ENCODE data around the gene CTNNA2.

The CTNNA2 gene

GRCh38 chr2:80568011-80568410 is 1055.2 kb downstream of the CTNNA2 start:
- TF ChIP-seq, protein P1, sequence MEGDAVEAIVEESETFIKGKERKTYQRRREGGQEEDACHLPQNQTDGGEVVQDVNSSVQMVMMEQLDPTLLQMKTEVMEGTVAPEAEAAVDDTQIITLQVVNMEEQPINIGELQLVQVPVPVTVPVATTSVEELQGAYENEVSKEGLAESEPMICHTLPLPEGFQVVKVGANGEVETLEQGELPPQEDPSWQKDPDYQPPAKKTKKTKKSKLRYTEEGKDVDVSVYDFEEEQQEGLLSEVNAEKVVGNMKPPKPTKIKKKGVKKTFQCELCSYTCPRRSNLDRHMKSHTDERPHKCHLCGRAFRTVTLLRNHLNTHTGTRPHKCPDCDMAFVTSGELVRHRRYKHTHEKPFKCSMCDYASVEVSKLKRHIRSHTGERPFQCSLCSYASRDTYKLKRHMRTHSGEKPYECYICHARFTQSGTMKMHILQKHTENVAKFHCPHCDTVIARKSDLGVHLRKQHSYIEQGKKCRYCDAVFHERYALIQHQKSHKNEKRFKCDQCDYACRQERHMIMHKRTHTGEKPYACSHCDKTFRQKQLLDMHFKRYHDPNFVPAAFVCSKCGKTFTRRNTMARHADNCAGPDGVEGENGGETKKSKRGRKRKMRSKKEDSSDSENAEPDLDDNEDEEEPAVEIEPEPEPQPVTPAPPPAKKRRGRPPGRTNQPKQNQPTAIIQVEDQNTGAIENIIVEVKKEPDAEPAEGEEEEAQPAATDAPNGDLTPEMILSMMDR (IDR thresholded peaks at IDR 0.05; ENCODE audit: control insufficient read depth, insufficient read depth, low read depth, low read length, missing control alignments) = no peak
- no peak overlapping the region for H3K4me3 ChIP-seq (ENCODE audit: control insufficient read depth, low read depth, low read length)
- DNase-seq (ENCODE audit: low read depth) = no peak

DNA sequence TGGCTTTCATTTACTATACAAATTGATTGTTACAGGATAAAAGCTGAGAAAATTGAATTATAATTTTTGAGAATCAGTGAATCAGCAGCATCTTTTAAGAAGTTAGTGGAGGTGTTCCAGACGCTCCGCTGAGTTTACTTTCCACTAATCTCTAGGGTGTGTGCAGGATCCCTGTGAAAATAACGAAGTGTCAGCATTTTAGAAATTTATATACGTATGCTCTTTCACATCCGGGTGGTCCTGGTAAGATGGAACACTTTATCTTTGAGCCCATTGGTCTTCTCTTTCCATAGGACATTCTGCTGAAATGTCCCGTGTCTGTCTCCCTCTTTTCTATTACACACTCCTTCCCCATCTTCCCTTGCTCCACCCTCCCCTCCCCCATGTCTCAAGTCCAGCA is 1060.3 kb downstream of the CTNNA2 start:
- H3K4me3 ChIP-seq (ENCODE audit: control insufficient read depth, low read depth, low read length) = no peak overlapping the region
- TF ChIP-seq, protein P1 (IDR thresholded peaks at IDR 0.05; ENCODE audit: control insufficient read depth, insufficient read depth, low read depth, low read length, missing control alignments) = no peak
- no peak for DNase-seq (ENCODE audit: low read depth)

DNA sequence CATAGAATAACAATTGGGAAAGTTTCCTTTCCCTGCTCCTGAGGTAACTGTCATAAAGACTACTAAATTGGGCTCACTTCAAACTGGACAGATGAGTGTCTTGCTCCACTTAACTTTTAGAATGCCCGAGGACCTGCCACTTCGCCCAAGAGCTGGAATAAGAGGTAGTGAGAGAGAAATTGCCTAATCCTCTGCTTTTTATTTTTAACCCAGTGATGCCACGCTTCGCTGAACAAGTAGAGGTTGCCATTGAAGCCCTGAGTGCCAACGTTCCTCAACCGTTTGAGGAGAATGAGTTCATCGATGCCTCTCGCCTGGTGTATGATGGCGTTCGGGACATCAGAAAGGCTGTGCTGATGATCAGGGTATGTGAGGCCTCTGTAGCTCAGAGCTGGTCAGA is 1061.1 kb downstream of the CTNNA2 start:
- TF ChIP-seq, protein P1 (IDR thresholded peaks at IDR 0.05; ENCODE audit: control insufficient read depth, insufficient read depth, low read depth, low read length, missing control alignments) = no peak
- no peak for DNase-seq (ENCODE audit: low read depth)
- H3K4me3 ChIP-seq (ENCODE audit: control insufficient read depth, low read depth, low read length) = no peak overlapping the region

DNA sequence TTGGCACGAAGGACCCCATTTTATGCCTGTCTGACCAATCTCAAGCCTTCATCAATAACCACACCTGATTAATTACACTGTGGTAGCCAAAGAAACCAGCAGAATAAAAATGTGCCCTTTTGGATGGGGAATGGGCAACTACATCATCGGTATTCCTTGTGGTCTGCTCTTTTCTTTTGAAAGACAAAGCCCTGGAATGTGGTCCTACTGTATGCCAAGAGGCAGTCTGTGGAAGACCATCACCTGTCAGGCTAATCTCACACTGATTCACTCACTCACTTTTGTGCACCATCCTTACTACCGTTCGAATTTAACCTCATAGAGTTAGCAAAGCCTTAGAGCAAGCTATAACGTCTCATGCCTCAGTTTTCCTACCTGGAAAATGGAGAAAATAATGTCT is 1066.9 kb downstream of the CTNNA2 start:
- no peak overlapping the region for H3K4me3 ChIP-seq (ENCODE audit: control insufficient read depth, low read depth, low read length)
- DNase-seq (ENCODE audit: low read depth) = no peak
- TF ChIP-seq, protein P1 (IDR thresholded peaks at IDR 0.05; ENCODE audit: control insufficient read depth, insufficient read depth, low read depth, low read length, missing control alignments) = no peak

GRCh38 chr2:80591233-80591632 is 1078.4 kb downstream of the CTNNA2 start:
- TF ChIP-seq, protein P1 (IDR thresholded peaks at IDR 0.05; ENCODE audit: control insufficient read depth, insufficient read depth, low read depth, low read length, missing control alignments) = no peak
- H3K4me3 ChIP-seq (ENCODE audit: control insufficient read depth, low read depth, low read length) = no peak overlapping the region
- DNase-seq (ENCODE audit: low read depth) = no peak

- TF ChIP-seq, protein P1 (IDR thresholded peaks at IDR 0.05; ENCODE audit: control insufficient read depth, insufficient read depth, low read depth, low read length, missing control alignments) = no peak
- no peak for DNase-seq (ENCODE audit: low read depth)
- H3K4me3 ChIP-seq (ENCODE audit: control insufficient read depth, low read depth, low read length) = no peak overlapping the region
Observed at GRCh38 chr2:80592106-80592505, 1079.3 kb downstream of the CTNNA2 start.

DNA sequence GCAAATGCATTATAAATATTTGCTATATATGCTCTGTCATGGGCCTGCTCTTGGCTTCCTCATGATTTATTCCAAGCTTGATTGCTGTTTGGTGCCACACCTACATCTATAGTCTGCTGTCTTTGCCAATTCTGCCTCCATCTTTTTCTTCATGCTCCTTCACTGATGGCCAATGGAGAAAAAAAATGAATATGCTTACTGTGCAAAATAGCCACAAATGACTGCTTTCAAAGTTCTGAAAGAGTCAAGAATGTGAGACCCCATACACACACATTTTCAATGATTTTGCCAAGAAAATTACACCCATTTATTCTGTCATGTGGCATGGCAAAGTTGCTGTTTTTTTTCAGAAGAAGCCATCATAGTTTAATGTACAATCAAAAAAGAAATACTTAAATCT is 1097.3 kb downstream of the CTNNA2 start:
- DNase-seq (ENCODE audit: low read depth) = no peak
- no peak overlapping the region for H3K4me3 ChIP-seq (ENCODE audit: control insufficient read depth, low read depth, low read length)
- TF ChIP-seq, protein P1 (IDR thresholded peaks at IDR 0.05; ENCODE audit: control insufficient read depth, insufficient read depth, low read depth, low read length, missing control alignments) = no peak
